AG09309 (cell line): ENCODE results near the gene EFCAB8.
"Not testable (repeated sequence)": the region's sequence is repeated elsewhere in the genome, so short reads cannot be mapped to it uniquely, and the experiment has no call there.

Source experiments
- DNase-seq: peaks from one replicate; pipeline ENCODE4 v3.0.0-alpha.2; 2010; ENCODE audit warnings: low read depth
- H3K4me3 ChIP-seq: 2 replicates; pipeline ENCODE4 v1.5.1; 2011; ENCODE audit warnings: mild to moderate bottlenecking, low read depth, low read length, moderate library complexity; ENCODE audit not compliant: control insufficient read depth
- CTCF ChIP-seq: IDR thresholded peaks from 2 replicates; pipeline ENCODE4 v1.5.1; 2011; ENCODE audit warnings: mild to moderate bottlenecking, low read depth, low read length, inconsistent platforms; ENCODE audit not compliant: insufficient read depth, control insufficient read depth; ENCODE audit errors: missing control alignments

Gene EFCAB8

GRCh38 chr20:32896521-32897280 lies 38.0 kb downstream of the EFCAB8 start:
- no peak for TF ChIP-seq CTCF
- DNase-seq, result no peak
- H3K4me3 ChIP-seq, result no peak overlapping the region

GRCh38 chr20:32898729-32899128 lies 40.0 kb downstream of the EFCAB8 start:
- no peak overlapping the region for H3K4me3 ChIP-seq
- DNase-seq, result peak; percentile 66
- TF ChIP-seq CTCF, result no peak

- TF ChIP-seq CTCF, result peak; percentile 90
- no peak overlapping the region for H3K4me3 ChIP-seq
- DNase-seq, result no peak
Observed at GRCh38 chr20:32902456-32903420, 44.0 kb downstream of the EFCAB8 start.

GRCh38 chr20:32903666-32904175 lies 45.0 kb downstream of the EFCAB8 start:
- TF ChIP-seq CTCF, result no peak
- H3K4me3 ChIP-seq, result no peak overlapping the region
- no peak for DNase-seq

GRCh38 chr20:32904678-32905077 lies 46.0 kb downstream of the EFCAB8 start:
- DNase-seq, H3K4me3 ChIP-seq: not testable (repeated sequence)

- no peak for TF ChIP-seq CTCF
- H3K4me3 ChIP-seq, result no peak overlapping the region
- no peak for DNase-seq
Observed at GRCh38 chr20:32906200-32906599, 47.5 kb downstream of the EFCAB8 start.
